Measurements from ENCODE around the gene ANKIB1.

- no peak for TF ChIP-seq CTCF (IDR thresholded peaks at IDR 0.05; ENCODE audit: poor library complexity)
- TF ChIP-seq EZH2 (IDR thresholded peaks at IDR 0.05; ENCODE audit: borderline replicate concordance): no peak
- no peak for TF ChIP-seq EZH2phosphoT487 (IDR thresholded peaks at IDR 0.05; ENCODE audit: low read depth, severe bottlenecking, unreplicated experiment)
Observed at GRCh38 chr7:92289321-92289720, 43.5 kb downstream of the ANKIB1 start.

Data from hepatocyte (in vitro differentiated cells).